Endothelial cell of umbilical vein (primary cell): ENCODE measurements around the gene LRRK1. TPM values are rescaled to one million over a fixed set of nuclear protein-coding genes. Genes with fewer than 3 reads are reported as not detected.

Experiments used
- BruUV-seq: library from RNA; stranded (reverse); fragments of 400-500 nt; replicated peaks from 2 replicates; lab custom pipeline; 2021; lab: Mats Ljungman, UMichigan
- CTCF ChIA-PET: fragments of 300-600, 350-600 bp; sonication (Branson Sonifier 250); formaldehyde crosslinking; loops from one replicate; lab custom pipeline; 2021; ENCODE audit warnings: antibody characterized with exemption, inconsistent platforms; lab: Charles Lee
- POLR2A ChIA-PET: fragments of 300-600, 350-600 bp; sonication (Branson Sonifier 250); formaldehyde crosslinking; loops from one replicate; lab custom pipeline; 2021; ENCODE audit warnings: antibody characterized with exemption, inconsistent platforms; lab: Charles Lee
- DNase-seq: peaks from one replicate; pipeline ENCODE4 v3.0.0-alpha.2; 2011; ENCODE audit warnings: low read depth, low spot score
- FAIRE-seq: peaks from 2 replicates; lab custom pipeline; 2011; peaks lifted over from hg19 to GRCh38; lab: Jason Lieb, UNC
- H2AFZ ChIP-seq: 2 replicates; pipeline ENCODE4 v1.6.0; 2012; ENCODE audit warnings: low read depth, low read length, control low read depth, inconsistent platforms
- H3K27ac ChIP-seq: 2 replicates; pipeline ENCODE4 v1.5.1; 2011; ENCODE audit warnings: low read depth, mild to moderate bottlenecking, control low read depth, low read length, moderate library complexity; ENCODE audit not compliant: insufficient read depth
- H3K27me3 ChIP-seq, 2 experiments: 2 replicates each; pipeline versions ENCODE4 v1.6.0 to v1.6.1; 2011; ENCODE audit warnings: low read length in 2 of 2, mixed read lengths in 1 of 2; ENCODE audit not compliant: control insufficient read depth in 2 of 2, insufficient read depth in 2 of 2
- H3K36me3 ChIP-seq, 2 experiments: 2 replicates in 1 of 2; 3 replicates in 1 of 2; pipeline ENCODE4 v1.5.1; 2011; ENCODE audit warnings: low read length in 2 of 2, mild to moderate bottlenecking in 1 of 2, moderate library complexity in 1 of 2; ENCODE audit not compliant: control insufficient read depth in 2 of 2, insufficient read depth in 2 of 2; ENCODE audit errors: extremely low read depth in 1 of 2
- H3K4me1 ChIP-seq: 3 replicates; pipeline ENCODE4 v1.5.1; 2011; ENCODE audit warnings: mild to moderate bottlenecking, low read length; ENCODE audit not compliant: control insufficient read depth, insufficient read depth; ENCODE audit errors: extremely low read depth
- H3K4me2 ChIP-seq: 2 replicates; pipeline ENCODE4 v1.6.1; 2011; ENCODE audit warnings: low read length, control low read depth, mixed read lengths; ENCODE audit not compliant: insufficient read depth
- H3K4me3 ChIP-seq, 3 experiments: fragments of 200-600 bp in 1 of 3; sonication (generic), shearing (Covaris generic) in 1 of 3; replicated peaks in 1 of 3; 2 replicates each; pipeline ENCODE4 v1.5.1; 2011 to 2016; ENCODE audit warnings: control low read depth in 3 of 3, low read length in 3 of 3, mild to moderate bottlenecking in 2 of 3, inconsistent platforms in 1 of 3, low read depth in 1 of 3, moderate library complexity in 1 of 3; ENCODE audit not compliant: insufficient read depth in 1 of 3
- H3K79me2 ChIP-seq: 2 replicates; pipeline ENCODE4 v1.6.0; 2012; ENCODE audit warnings: low read length, inconsistent platforms; ENCODE audit not compliant: control insufficient read depth, insufficient read depth
- H3K9ac ChIP-seq: replicated peaks from 2 replicates; pipeline ENCODE3; 2011; ENCODE audit warnings: low read length, control low read depth; ENCODE audit not compliant: insufficient read depth; ENCODE audit errors: extremely low read depth
- H3K9me1 ChIP-seq: replicated peaks from 3 replicates; pipeline ENCODE4 v1.6.0; 2011; ENCODE audit warnings: mild to moderate bottlenecking, low read length; ENCODE audit not compliant: control insufficient read depth, insufficient read depth; ENCODE audit errors: extremely low read depth
- H3K9me3 ChIP-seq: replicated peaks from 2 replicates; pipeline ENCODE4 v1.5.1; 2012; ENCODE audit warnings: low read length, inconsistent platforms; ENCODE audit not compliant: control insufficient read depth, insufficient read depth
- H4K20me1 ChIP-seq: replicated peaks from 2 replicates; pipeline ENCODE3; 2011; ENCODE audit warnings: mild to moderate bottlenecking, low read length; ENCODE audit not compliant: control insufficient read depth, insufficient read depth; ENCODE audit errors: extremely low read depth
- CTCF ChIP-seq, 2 donors: IDR thresholded peaks; 1 replicate in 1 of 2; 2 replicates in 1 of 2; pipeline ENCODE4 v1.5.1; 2011; ENCODE audit warnings: low read length in 2 of 2, mild to moderate bottlenecking in 2 of 2, moderate library complexity in 2 of 2, control low read depth in 1 of 2, inconsistent platforms in 1 of 2, low read depth in 1 of 2; ENCODE audit not compliant: insufficient read depth in 1 of 2; ENCODE audit errors: extremely low read depth in 1 of 2
- EZH2 ChIP-seq: IDR thresholded peaks from 2 replicates; pipeline ENCODE4 v1.6.1; 2012; ENCODE audit warnings: borderline replicate concordance, low read depth, mild to moderate bottlenecking, moderate library complexity, low read length, inconsistent platforms; ENCODE audit not compliant: severe bottlenecking
- FOS ChIP-seq: IDR thresholded peaks from 2 replicates; pipeline ENCODE4 v1.6.1; 2011; ENCODE audit warnings: mild to moderate bottlenecking, low read length, moderate library complexity, borderline replicate concordance; ENCODE audit not compliant: insufficient read depth
- GATA2 ChIP-seq: IDR thresholded peaks from 2 replicates; pipeline ENCODE4 v1.7.0; 2011; ENCODE audit warnings: low read depth, mild to moderate bottlenecking, moderate library complexity, mixed read lengths, low read length; ENCODE audit not compliant: insufficient read length, insufficient read depth
- JUN ChIP-seq: IDR thresholded peaks from 2 replicates; pipeline ENCODE4 v1.6.1; 2011; ENCODE audit warnings: borderline replicate concordance, low read depth; ENCODE audit not compliant: insufficient read length, insufficient read depth
- MAX ChIP-seq: IDR thresholded peaks from 2 replicates; pipeline ENCODE4 v1.6.1; 2011; ENCODE audit not compliant: insufficient read depth, insufficient read length
- MYC ChIP-seq: IDR thresholded peaks from one replicate; pipeline ENCODE4 v1.6.1; 2011; ENCODE audit warnings: mild to moderate bottlenecking, low read depth, low read length
- POLR2A ChIP-seq: IDR thresholded peaks from 2 replicates; pipeline ENCODE4 v1.6.1; 2012; ENCODE audit warnings: low read depth, mild to moderate bottlenecking, control low read depth, low read length
- POLR2AphosphoS5 ChIP-seq: IDR thresholded peaks from 2 replicates; pipeline ENCODE4 v1.6.1; 2012; ENCODE audit warnings: low read depth, mild to moderate bottlenecking, control low read depth, low read length, moderate library complexity; ENCODE audit not compliant: insufficient read depth
- dilution Hi-C: fragments of 300-500 bp; cut with MboI; formaldehyde crosslinking; loops from one replicate; pipeline ENCODE4 v1.15.0; 2019; ENCODE audit warnings: low sequenced_read_pairs; ENCODE audit not compliant: extremely low pct_ligation_motif_present
- intact Hi-C: fragments of 100-400 bp; cut with micrococcal nuclease; formaldehyde crosslinking; loops from one replicate; pipeline ENCODE4 v1.10.0; 2022
- polyA plus RNA-seq, 4 experiments: library from polyadenylated mRNA; depleted of rRNA in 3 of 4; stranded (reverse) in 3 of 4; unstranded in 1 of 4; fragments of >200 nt; gene quantifications; 2 replicates each; pipeline versions ENCODE4 v1.2.1 to v1.2.3, GENCODE V29; 2011 to 2012; ENCODE audit warnings: missing spikeins in 1 of 4
- total RNA-seq: library from RNA; stranded (reverse); gene quantifications from 2 replicates; pipeline ENCODE4 v1.2.3, GENCODE V29; 2021

Gene LRRK1
- total and polyA plus RNA-seq, 2 donors (not counting 3 experiments of a cell fraction or from before 2014, with no cell fraction given), result 11.0 to 22.1 TPM

GRCh38 chr15:101001796-101002195, 82.6 kb downstream of the LRRK1 start:
- dilution Hi-C loops (no loop called here), intact Hi-C loops (no loop called here)
- Histone ChIP-seq H4K20me1 (no peaks in the 10 kb centered on the region), H2AFZ (no peak overlapping the region), H3K27me3 (no peaks in the 10 kb centered on the region), H3K79me2 (no peaks in the 10 kb centered on the region), H3K9me1 (no peaks in the 10 kb centered on the region), H3K4me3 (no peak overlapping the region), H3K4me2 (no peak overlapping the region), H3K9me3 (no peaks in the 10 kb centered on the region), H3K4me1 (no peaks in the 10 kb centered on the region), H3K36me3 (peaks cover 0 to 3% of the 10 kb centered on the region in 2 experiments), H3K9ac (no peak overlapping the region), H3K27ac (no peak overlapping the region)
- no peak for FAIRE-seq
- TF ChIP-seq FOS, result no peak
- no peak for TF ChIP-seq MYC
- TF ChIP-seq CTCF (IDR thresholded peaks at IDR 0.05; ENCODE audit: extremely low read depth in 1 of 2, insufficient read depth in 1 of 2, low read depth in 1 of 2, low read length in 2 of 2), result no peak
- TF ChIP-seq JUN, result no peak
- no peak for TF ChIP-seq GATA2
- no peak for TF ChIP-seq MAX
- no peak for TF ChIP-seq EZH2
- no peak for TF ChIP-seq POLR2A
- no peak for TF ChIP-seq POLR2AphosphoS5
- ChIA-PET CTCF (interaction anchor here (1.4 to 3.6 kb wide), 3 partner anchors 19 to 129 kb away, joined by 4 to 34 read pairs (median 5); partner anchors contain the start of gene LRRK1), POLR2A (no interaction called here)
- no peak for DNase-seq
- no TSS peak for BruUV-seq
